Neural cell (in vitro differentiated cells): ENCODE results near the gene SLC22A6.

Experiments
- EP300 ChIP-seq: fragments of 450-650 bp; conservative IDR thresholded peaks from 2 replicates; pipeline ENCODE4 v1.6.1; 2014; ENCODE audit warnings: antibody characterized with exemption, mild to moderate bottlenecking, moderate library complexity; ENCODE audit not compliant: poor library complexity, severe bottlenecking
- EZH2 ChIP-seq: fragments of 200-600, 300-800 bp; shearing (Covaris generic), sonication (generic); IDR thresholded peaks from 2 replicates; pipeline ENCODE4 v1.6.1; 2014; ENCODE audit warnings: antibody characterized with exemption, low read length, borderline replicate concordance, mild to moderate bottlenecking; ENCODE audit not compliant: insufficient read depth, poor library complexity, severe bottlenecking
- MXI1 ChIP-seq: fragments of 450-650 bp; conservative IDR thresholded peaks from 2 replicates; pipeline ENCODE4 v1.6.1; 2014; ENCODE audit warnings: antibody characterized with exemption, mild to moderate bottlenecking; ENCODE audit not compliant: poor library complexity, severe bottlenecking
- POLR2AphosphoS5 ChIP-seq: IDR thresholded peaks from 2 replicates; pipeline ENCODE4 v1.6.1; 2012
- RAD21 ChIP-seq: fragments of 450-650 bp; conservative IDR thresholded peaks from 2 replicates; pipeline ENCODE4 v1.6.1; 2014; ENCODE audit warnings: antibody characterized with exemption, mild to moderate bottlenecking, moderate library complexity
- SMC3 ChIP-seq: fragments of 450-650 bp; conservative IDR thresholded peaks from 2 replicates; pipeline ENCODE4 v1.6.1; 2014; ENCODE audit warnings: antibody characterized with exemption, mild to moderate bottlenecking, moderate library complexity; ENCODE audit not compliant: poor library complexity
- TF ChIP-seq, protein P1 (sequence below): fragments of 450-650 bp; IDR thresholded peaks from 2 replicates; pipeline ENCODE4 v1.5.1; 2014; ENCODE audit warnings: antibody characterized with exemption, mild to moderate bottlenecking, moderate library complexity; ENCODE audit not compliant: poor library complexity, severe bottlenecking
- TF ChIP-seq, protein P2 (sequence below): IDR thresholded peaks from 2 replicates; pipeline ENCODE4 v1.6.1; 2012; ENCODE audit warnings: borderline replicate concordance

DNA sequence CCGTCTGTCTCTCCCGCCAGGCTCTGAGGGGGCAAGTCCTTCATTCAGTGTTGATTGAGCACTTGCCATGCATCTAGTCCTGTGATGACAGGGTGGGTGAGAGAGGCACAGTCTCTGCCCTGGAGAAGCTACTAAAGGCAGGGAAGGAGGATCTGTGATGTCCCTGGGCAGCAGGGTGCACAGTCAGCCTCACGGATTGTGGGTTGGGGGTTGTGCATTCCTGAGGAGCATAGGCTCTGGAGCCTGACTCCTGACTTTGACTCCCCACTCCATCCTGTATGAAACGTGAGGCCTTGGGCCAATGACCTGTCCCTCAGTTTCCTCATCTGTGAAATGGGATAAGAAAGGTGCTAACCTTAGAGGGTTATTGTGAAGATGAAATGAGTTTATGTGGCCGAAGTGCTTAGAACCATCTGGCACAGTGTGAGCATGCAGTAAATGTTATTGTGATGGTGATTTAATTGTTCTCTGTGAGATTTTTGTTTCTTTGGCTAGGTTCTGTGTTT, 26.2 kb upstream of the SLC22A6 start:
- TF ChIP-seq, protein P1, sequence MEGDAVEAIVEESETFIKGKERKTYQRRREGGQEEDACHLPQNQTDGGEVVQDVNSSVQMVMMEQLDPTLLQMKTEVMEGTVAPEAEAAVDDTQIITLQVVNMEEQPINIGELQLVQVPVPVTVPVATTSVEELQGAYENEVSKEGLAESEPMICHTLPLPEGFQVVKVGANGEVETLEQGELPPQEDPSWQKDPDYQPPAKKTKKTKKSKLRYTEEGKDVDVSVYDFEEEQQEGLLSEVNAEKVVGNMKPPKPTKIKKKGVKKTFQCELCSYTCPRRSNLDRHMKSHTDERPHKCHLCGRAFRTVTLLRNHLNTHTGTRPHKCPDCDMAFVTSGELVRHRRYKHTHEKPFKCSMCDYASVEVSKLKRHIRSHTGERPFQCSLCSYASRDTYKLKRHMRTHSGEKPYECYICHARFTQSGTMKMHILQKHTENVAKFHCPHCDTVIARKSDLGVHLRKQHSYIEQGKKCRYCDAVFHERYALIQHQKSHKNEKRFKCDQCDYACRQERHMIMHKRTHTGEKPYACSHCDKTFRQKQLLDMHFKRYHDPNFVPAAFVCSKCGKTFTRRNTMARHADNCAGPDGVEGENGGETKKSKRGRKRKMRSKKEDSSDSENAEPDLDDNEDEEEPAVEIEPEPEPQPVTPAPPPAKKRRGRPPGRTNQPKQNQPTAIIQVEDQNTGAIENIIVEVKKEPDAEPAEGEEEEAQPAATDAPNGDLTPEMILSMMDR, result no peak
- no peak for TF ChIP-seq RAD21
- TF ChIP-seq, protein P2, sequence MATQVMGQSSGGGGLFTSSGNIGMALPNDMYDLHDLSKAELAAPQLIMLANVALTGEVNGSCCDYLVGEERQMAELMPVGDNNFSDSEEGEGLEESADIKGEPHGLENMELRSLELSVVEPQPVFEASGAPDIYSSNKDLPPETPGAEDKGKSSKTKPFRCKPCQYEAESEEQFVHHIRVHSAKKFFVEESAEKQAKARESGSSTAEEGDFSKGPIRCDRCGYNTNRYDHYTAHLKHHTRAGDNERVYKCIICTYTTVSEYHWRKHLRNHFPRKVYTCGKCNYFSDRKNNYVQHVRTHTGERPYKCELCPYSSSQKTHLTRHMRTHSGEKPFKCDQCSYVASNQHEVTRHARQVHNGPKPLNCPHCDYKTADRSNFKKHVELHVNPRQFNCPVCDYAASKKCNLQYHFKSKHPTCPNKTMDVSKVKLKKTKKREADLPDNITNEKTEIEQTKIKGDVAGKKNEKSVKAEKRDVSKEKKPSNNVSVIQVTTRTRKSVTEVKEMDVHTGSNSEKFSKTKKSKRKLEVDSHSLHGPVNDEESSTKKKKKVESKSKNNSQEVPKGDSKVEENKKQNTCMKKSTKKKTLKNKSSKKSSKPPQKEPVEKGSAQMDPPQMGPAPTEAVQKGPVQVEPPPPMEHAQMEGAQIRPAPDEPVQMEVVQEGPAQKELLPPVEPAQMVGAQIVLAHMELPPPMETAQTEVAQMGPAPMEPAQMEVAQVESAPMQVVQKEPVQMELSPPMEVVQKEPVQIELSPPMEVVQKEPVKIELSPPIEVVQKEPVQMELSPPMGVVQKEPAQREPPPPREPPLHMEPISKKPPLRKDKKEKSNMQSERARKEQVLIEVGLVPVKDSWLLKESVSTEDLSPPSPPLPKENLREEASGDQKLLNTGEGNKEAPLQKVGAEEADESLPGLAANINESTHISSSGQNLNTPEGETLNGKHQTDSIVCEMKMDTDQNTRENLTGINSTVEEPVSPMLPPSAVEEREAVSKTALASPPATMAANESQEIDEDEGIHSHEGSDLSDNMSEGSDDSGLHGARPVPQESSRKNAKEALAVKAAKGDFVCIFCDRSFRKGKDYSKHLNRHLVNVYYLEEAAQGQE, result no peak
- no peak for TF ChIP-seq POLR2AphosphoS5
- TF ChIP-seq MXI1, result no peak
- TF ChIP-seq EP300, result no peak
- no peak for TF ChIP-seq SMC3
- TF ChIP-seq EZH2, result no peak
